ENCODE data around the gene CEND1. TPM values are rescaled to one million over a fixed set of nuclear protein-coding genes. Genes with fewer than 3 reads are reported as not detected.
A peak's percentile ranks its signal among the peaks of the same experiment; 100 is the strongest.

The CEND1 gene
- polyA plus RNA-seq, 1 of the 3 experiments (the other 2 are of a cell fraction): 3.6 TPM

DNA sequence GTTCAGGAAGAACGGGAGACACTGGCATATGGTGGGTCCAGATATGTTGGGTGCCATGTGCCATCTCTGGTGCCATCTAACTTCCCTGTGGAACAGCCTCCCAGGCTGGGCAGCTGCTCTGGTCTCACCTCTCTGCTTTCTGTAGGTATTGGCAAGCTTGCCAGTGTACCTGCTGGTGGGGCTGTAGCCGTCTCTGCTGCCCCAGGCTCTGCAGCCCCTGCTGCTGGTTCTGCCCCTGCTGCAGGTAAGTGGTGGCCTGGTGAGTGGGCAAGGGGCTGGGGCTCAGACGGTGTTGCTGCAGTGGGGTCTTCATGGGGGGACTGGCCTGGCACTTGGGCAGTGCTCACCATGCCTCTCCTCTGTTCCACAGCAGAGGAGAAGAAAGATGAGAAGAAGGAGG is 22.5 kb upstream of the CEND1 start:
- Histone ChIP-seq H3K4me1 (ENCODE audit: control insufficient read depth in 1 of 2, insufficient read depth in 2 of 2, low read depth in 1 of 2, low read length in 1 of 2) (peaks cover 8 to 19% of the 10 kb centered on the region in 2 experiments; a peak in 2 of 4 replicates), H3K79me2 (ENCODE audit: insufficient read depth) (peaks cover 51% of the 10 kb centered on the region), H3K27me3 (ENCODE audit: insufficient read depth) (no peaks in the 10 kb centered on the region), H3K9me3 (no peaks in the 10 kb centered on the region), H3K9me2 (no peaks in the 10 kb centered on the region), H3K4me3 (ENCODE audit: low read depth in 2 of 2, low read length in 1 of 2) (no peak overlapping the region), H3K9ac (no peak overlapping the region), H3K4me2 (no peak overlapping the region), H3F3A (replicated peaks; ENCODE audit: insufficient read depth) (peaks cover 37% of the 10 kb centered on the region), H2AFZ (ENCODE audit: low read depth) (no peak overlapping the region), H3K27ac (ENCODE audit: low read depth in 2 of 2, low read length in 1 of 2) (no peak overlapping the region), H4K20me1 (ENCODE audit: insufficient read depth) (peaks cover 30% of the 10 kb centered on the region), H3K36me3 (replicated peaks in 1 of 2; ENCODE audit: control insufficient read depth in 1 of 2, insufficient read depth in 2 of 2, low read length in 1 of 2) (peaks cover 27 to 28% of the 10 kb centered on the region in 2 experiments)
- CTCF ChIA-PET: interaction anchor here (1.0 to 1.3 kb wide), 4 partner anchors 15 to 86 kb away, joined by 3 to 4 read pairs (median 3); partner anchors contain the start of genes POLR2L, SLC25A22 and TSPAN4
- DNase-seq: no peak
- TF ChIP-seq, protein P1, sequence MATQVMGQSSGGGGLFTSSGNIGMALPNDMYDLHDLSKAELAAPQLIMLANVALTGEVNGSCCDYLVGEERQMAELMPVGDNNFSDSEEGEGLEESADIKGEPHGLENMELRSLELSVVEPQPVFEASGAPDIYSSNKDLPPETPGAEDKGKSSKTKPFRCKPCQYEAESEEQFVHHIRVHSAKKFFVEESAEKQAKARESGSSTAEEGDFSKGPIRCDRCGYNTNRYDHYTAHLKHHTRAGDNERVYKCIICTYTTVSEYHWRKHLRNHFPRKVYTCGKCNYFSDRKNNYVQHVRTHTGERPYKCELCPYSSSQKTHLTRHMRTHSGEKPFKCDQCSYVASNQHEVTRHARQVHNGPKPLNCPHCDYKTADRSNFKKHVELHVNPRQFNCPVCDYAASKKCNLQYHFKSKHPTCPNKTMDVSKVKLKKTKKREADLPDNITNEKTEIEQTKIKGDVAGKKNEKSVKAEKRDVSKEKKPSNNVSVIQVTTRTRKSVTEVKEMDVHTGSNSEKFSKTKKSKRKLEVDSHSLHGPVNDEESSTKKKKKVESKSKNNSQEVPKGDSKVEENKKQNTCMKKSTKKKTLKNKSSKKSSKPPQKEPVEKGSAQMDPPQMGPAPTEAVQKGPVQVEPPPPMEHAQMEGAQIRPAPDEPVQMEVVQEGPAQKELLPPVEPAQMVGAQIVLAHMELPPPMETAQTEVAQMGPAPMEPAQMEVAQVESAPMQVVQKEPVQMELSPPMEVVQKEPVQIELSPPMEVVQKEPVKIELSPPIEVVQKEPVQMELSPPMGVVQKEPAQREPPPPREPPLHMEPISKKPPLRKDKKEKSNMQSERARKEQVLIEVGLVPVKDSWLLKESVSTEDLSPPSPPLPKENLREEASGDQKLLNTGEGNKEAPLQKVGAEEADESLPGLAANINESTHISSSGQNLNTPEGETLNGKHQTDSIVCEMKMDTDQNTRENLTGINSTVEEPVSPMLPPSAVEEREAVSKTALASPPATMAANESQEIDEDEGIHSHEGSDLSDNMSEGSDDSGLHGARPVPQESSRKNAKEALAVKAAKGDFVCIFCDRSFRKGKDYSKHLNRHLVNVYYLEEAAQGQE (IDR thresholded peaks at IDR 0.05; ENCODE audit: low read depth, low read length): no peak
- TF ChIP-seq NRF1 (IDR thresholded peaks at IDR 0.05; ENCODE audit: low read depth, low read length) (no peak), CHD2 (IDR thresholded peaks at IDR 0.05; ENCODE audit: low read length, partially characterized antibody) (no peak), TEAD4 (IDR thresholded peaks at IDR 0.05; ENCODE audit: borderline replicate concordance, insufficient read depth) (no peak), FOXM1 (IDR thresholded peaks at IDR 0.05; ENCODE audit: low read depth) (no peak), YY1 (IDR thresholded peaks at IDR 0.05; ENCODE audit: low read depth) (no peak), ELF1 (IDR thresholded peaks at IDR 0.05) (no peak), MEF2A (IDR thresholded peaks at IDR 0.05; ENCODE audit: borderline replicate concordance, low read depth) (no peak)
- TF ChIP-seq, protein P2, sequence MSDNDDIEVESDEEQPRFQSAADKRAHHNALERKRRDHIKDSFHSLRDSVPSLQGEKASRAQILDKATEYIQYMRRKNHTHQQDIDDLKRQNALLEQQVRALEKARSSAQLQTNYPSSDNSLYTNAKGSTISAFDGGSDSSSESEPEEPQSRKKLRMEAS (IDR thresholded peaks at IDR 0.05; ENCODE audit: low read depth): no peak
- POLR2A ChIA-PET: no interaction called here
- 100% methylated on average over 2 of the region's 3 CpGs for WGBS (ENCODE audit: low lambda C conversion rate)

DNA sequence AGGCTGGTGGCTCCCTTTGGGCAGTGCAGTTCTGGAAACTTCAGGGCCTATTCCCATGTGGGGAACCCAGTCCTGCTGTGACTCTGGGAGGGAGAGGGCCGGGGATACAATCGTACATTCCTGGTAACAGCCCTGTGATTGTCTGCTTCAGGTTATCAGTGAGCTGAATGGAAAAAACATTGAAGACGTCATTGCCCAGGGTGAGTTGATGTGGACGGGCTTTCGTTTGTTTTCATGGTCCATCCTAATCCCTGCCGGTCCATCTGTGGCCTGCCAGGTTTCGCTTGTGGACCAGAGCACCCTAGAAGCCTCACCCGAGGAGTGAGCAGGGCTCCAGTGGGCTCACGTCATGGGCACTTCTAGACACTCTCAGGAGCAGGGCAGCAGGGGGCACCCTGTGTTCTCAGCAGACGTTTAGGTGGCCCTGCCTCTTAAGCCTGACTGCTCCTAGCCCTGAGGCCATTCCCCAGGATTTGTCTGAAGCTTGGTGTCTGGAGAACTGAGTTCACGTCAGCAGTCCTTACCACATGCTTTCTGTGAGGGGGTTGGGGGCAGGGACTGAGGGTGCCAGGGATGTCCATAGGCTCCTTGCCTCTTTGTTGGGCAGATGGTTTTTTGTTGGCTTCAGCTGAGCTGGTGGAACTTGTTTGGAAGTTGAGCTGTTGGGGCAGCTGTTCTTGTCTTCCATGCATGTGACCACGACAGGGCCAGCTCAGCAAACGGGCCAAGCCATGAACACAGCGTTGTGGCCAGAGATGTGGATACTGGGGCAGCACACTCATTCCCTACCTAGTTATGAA is 21.8 kb upstream of the CEND1 start:
- DNase-seq: no peak
- peak overlapping the region; percentile 81 to 97; a peak in 3 of 4 replicates for H3K4me3 ChIP-seq (ENCODE audit: low read depth in 2 of 2, low read length in 1 of 2)
- peaks cover 30% of the 10 kb centered on the region for H4K20me1 ChIP-seq (ENCODE audit: insufficient read depth)
- H3K27me3 ChIP-seq (ENCODE audit: insufficient read depth): no peaks in the 10 kb centered on the region
- peak overlapping the region; percentile 99 for H3K4me2 ChIP-seq
- POLR2A ChIA-PET: no interaction called here
- peaks cover 27 to 28% of the 10 kb centered on the region in 2 experiments for H3K36me3 ChIP-seq (replicated peaks in 1 of 2; ENCODE audit: control insufficient read depth in 1 of 2, insufficient read depth in 2 of 2, low read length in 1 of 2)
- no peak overlapping the region for H2AFZ ChIP-seq (ENCODE audit: low read depth)
- peak overlapping the region in 1 of 2 experiments; percentile 19; a peak in 1 of 4 replicates for H3K27ac ChIP-seq (ENCODE audit: low read depth in 2 of 2, low read length in 1 of 2)
- TF ChIP-seq NRF1 (IDR thresholded peaks at IDR 0.05; ENCODE audit: low read depth, low read length) (no peak), MEF2A (IDR thresholded peaks at IDR 0.05; ENCODE audit: borderline replicate concordance, low read depth) (no peak), SMC3 (IDR thresholded peaks at IDR 0.05; ENCODE audit: low read depth, low read length) (no peak), TEAD4 (IDR thresholded peaks at IDR 0.05; ENCODE audit: borderline replicate concordance, insufficient read depth) (no peak), POLR2AphosphoS5 (IDR thresholded peaks at IDR 0.05; ENCODE audit: low read depth, low read length) (peak; percentile 42), GABPA (IDR thresholded peaks at IDR 0.05; ENCODE audit: low read depth) (no peak), RCOR1 (IDR thresholded peaks at IDR 0.05; ENCODE audit: low read length) (no peak), RFX5 (IDR thresholded peaks at IDR 0.05; ENCODE audit: low read length) (no peak), JUND (IDR thresholded peaks at IDR 0.05) (no peak), RAD21 (IDR thresholded peaks at IDR 0.05; ENCODE audit: low read length) (no peak; the same call in 1 of the 2 replicates), FOXJ3 (CRISPR knock-in tag; IDR thresholded peaks at IDR 0.05) (no peak)
- TF ChIP-seq, protein P3, sequence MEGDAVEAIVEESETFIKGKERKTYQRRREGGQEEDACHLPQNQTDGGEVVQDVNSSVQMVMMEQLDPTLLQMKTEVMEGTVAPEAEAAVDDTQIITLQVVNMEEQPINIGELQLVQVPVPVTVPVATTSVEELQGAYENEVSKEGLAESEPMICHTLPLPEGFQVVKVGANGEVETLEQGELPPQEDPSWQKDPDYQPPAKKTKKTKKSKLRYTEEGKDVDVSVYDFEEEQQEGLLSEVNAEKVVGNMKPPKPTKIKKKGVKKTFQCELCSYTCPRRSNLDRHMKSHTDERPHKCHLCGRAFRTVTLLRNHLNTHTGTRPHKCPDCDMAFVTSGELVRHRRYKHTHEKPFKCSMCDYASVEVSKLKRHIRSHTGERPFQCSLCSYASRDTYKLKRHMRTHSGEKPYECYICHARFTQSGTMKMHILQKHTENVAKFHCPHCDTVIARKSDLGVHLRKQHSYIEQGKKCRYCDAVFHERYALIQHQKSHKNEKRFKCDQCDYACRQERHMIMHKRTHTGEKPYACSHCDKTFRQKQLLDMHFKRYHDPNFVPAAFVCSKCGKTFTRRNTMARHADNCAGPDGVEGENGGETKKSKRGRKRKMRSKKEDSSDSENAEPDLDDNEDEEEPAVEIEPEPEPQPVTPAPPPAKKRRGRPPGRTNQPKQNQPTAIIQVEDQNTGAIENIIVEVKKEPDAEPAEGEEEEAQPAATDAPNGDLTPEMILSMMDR (IDR thresholded peaks at IDR 0.05): peak; percentile 10; the same call in 1 of the 2 replicates
- TF ChIP-seq, protein P4, sequence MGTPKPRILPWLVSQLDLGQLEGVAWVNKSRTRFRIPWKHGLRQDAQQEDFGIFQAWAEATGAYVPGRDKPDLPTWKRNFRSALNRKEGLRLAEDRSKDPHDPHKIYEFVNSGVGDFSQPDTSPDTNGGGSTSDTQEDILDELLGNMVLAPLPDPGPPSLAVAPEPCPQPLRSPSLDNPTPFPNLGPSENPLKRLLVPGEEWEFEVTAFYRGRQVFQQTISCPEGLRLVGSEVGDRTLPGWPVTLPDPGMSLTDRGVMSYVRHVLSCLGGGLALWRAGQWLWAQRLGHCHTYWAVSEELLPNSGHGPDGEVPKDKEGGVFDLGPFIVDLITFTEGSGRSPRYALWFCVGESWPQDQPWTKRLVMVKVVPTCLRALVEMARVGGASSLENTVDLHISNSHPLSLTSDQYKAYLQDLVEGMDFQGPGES (IDR thresholded peaks at IDR 0.05; ENCODE audit: low read depth, low read length): no peak
- peaks cover 58% of the 10 kb centered on the region for H3K79me2 ChIP-seq (ENCODE audit: insufficient read depth)
- WGBS (ENCODE audit: low lambda C conversion rate): 69% methylated on average over 9 of the region's 14 CpGs
- H3K9me2 ChIP-seq: no peaks in the 10 kb centered on the region
- CTCF ChIA-PET: interaction anchor here (1.0 to 1.3 kb wide), 7 partner anchors 14 to 86 kb away, joined by 3 to 4 read pairs (median 3); partner anchors contain the start of genes POLR2L, SLC25A22 and TSPAN4
- H3K9ac ChIP-seq: peak overlapping the region; percentile 97
- peaks cover 8 to 19% of the 10 kb centered on the region in 2 experiments; a peak in 2 of 4 replicates for H3K4me1 ChIP-seq (ENCODE audit: control insufficient read depth in 1 of 2, insufficient read depth in 2 of 2, low read depth in 1 of 2, low read length in 1 of 2)
- H3F3A ChIP-seq (replicated peaks; ENCODE audit: insufficient read depth): peaks cover 37% of the 10 kb centered on the region
- no peaks in the 10 kb centered on the region for H3K9me3 ChIP-seq
